Measurements from ENCODE around the gene ARHGAP18. TPM values are rescaled to one million over a fixed set of nuclear protein-coding genes. Genes with fewer than 3 reads are reported as not detected.
A peak's percentile ranks its signal among the peaks of the same experiment; 100 is the strongest.

ARHGAP18 gene
- polyA plus RNA-seq, 3 donors, result 31.9 to 40.5 (median 35.3) TPM

DNA sequence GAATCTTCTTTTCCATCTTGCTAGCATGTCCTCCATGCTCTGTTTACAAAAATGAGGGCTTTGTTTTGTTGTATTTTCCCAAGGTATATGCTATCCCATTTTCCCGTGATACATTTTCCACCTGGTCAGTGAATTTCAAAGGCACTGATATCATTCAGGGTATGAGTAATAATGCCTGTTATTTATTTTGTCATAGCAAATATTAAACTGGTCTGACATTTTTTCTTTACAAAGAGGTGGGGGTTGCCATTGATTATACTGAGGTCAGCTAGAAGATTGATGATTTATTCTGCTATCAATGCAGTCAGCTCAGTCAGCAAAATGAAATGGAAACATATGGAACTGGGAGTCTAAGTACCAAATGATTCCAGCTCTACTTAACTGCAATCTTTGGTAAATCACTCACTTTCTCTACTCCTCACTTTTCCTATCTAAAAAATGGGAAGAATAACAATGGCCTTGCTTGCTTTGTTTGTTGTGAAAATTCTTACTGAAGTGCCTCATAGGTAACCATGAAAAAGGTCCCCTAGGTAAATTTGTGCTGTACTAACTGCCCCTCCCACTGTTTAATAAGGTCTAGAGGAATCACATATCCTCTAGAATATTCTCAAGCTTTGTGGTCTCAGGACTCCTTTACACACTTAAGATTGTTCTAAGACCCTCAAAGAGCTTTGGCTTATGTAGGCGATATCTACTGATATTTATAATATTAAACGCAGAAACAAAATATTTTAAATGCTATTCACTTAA lies 64.0 kb downstream of the ARHGAP18 start:
- DNase-seq, result no peak

GRCh38 chr6:129645106-129645829 lies 64.7 kb downstream of the ARHGAP18 start:
- DNase-seq, result no peak

GRCh38 chr6:129644567-129645015 lies 65.4 kb downstream of the ARHGAP18 start:
- no peak for DNase-seq

- no peak for DNase-seq
These were observed 66.0 kb downstream of the ARHGAP18 start for GRCh38 chr6:129643968-129644367.

DNA sequence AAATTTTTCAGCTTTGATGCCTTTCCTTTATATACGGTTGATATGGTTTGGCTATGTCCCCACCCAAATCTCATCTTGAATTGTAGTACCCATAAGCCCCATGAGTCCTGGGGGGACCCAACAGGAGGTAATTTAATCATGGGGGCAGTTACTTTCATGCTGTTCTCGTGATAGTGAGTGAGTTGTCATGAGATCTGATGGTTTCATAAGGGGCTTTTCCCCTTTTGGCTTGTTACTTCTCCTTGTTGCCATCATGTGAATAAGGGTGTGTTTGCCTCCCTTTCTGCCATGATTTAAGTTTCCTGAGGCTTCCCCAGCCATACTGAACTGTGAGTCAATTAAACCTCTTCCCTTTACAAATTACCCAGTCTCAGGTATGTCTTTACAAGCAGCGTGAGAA lies 66.8 kb downstream of the ARHGAP18 start:
- DNase-seq, result no peak

- DNase-seq, result no peak
These were observed 67.7 kb downstream of the ARHGAP18 start for GRCh38 chr6:129642322-129642721.

GRCh38 chr6:129641344-129641743 lies 68.6 kb downstream of the ARHGAP18 start:
- DNase-seq, result no peak

GRCh38 chr6:129638686-129639085 lies 71.3 kb downstream of the ARHGAP18 start:
- no peak for DNase-seq

DNA sequence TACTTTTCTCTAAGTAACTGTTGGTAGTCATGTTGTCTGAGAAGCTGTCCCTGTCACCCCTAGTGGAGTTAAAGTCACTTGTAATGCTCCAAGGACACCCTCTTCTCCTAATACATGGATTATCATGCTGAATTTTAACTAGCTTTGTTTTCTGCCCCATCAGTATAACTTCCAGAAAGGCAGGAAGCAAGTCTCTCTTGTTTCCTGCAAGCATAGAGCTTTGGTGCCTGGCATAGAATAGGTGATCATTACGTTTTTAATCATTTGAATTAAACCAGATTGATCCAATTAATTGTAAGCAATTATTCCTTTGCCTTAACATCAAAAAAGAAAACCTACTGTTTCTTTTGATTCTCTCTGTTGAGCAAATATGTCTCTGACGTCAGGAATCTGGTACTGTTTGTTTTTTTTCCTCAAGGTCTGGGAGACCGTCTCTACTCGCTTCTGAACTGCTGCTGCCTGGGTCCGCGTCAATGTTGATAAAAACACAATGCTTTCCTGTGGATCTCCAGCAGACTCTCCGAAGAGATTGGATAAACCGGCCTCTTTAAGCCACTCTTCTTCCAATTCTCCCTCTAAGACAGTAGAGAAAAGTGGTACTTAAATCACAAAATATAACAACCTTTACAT lies 71.8 kb downstream of the ARHGAP18 start:
- DNase-seq, result no peak

DNA sequence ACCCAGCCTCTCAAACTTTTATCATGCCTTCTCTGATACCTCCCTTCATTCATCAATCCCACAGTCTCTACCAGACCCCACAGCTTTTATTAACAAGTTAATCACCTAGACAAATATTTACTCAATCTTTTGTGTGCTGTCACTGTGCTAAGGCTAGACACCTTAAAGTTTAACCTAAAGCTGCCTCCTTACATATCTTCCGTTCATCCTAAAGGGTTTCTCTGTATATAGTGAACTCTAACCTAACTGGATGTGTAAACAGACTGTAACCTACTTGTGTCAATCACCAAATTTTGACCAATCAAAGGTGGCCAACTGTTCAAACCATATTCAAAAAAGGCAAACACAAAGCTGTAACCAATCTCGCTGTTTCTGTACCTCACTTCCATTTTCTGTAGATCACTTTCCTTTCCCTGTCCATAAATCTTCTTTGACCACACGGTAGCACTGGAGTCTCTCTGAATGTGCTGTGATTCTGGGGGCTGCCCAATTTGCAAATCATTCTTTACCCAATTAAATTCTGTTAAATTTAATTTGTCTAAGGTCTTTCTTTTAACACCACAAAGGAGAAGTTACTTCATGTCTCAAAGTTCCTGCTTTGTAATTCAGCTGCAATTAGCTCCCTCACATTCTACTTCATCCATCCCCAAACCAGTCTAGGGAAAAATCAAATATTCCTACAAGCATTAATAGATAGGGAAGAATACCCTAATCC lies 72.5 kb downstream of the ARHGAP18 start:
- DNase-seq, result no peak

GRCh38 chr6:129635396-129636130 lies 74.4 kb downstream of the ARHGAP18 start:
- peak; percentile 36 for DNase-seq

- no peak for DNase-seq
These were observed 75.4 kb downstream of the ARHGAP18 start for GRCh38 chr6:129634411-129635230.

- DNase-seq, result no peak
These were observed 76.4 kb downstream of the ARHGAP18 start for GRCh38 chr6:129633529-129633928.

DNA sequence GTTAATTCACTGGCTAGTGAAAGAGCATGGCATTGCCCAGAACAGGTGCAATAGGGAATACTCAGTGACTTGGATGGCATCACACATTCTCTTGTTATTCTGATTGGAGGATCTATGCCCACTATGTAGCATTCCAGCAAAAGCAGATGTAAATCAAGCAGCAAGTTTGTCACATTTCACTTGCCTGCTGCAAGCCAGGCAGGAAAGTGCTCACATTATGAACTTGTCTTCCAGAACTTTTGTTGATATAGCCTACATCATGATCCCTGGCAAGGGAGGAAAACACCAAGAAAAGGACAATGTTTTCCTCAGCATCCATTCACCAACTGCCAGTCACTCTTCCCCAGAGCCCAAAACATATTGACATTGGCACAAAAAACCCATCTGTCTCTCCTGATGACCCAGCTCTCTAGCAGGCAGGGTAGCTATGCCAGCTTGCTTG lies 77.8 kb downstream of the ARHGAP18 start:
- DNase-seq, result no peak

- DNase-seq, result no peak
These were observed 78.9 kb downstream of the ARHGAP18 start for GRCh38 chr6:129631070-129631469.

DNA sequence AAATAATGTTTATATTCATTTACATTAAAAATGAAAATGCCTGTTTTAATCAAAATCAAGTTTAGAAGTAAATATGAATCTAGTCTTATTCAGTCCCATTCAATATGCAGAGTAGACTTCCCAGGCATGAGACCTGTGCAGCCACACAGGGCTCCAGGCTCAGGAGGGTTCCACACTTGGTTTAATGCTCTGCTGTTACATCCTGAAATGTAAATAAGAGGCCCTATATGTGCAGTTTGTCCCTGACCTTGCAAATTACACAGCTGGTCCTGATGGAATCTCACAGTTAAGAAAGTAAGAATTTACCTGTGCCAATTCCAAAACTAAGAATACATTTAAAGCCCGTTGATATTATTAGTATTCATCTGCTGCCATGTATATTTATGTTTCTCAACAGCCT lies 79.4 kb downstream of the ARHGAP18 start:
- no peak for DNase-seq

DNA sequence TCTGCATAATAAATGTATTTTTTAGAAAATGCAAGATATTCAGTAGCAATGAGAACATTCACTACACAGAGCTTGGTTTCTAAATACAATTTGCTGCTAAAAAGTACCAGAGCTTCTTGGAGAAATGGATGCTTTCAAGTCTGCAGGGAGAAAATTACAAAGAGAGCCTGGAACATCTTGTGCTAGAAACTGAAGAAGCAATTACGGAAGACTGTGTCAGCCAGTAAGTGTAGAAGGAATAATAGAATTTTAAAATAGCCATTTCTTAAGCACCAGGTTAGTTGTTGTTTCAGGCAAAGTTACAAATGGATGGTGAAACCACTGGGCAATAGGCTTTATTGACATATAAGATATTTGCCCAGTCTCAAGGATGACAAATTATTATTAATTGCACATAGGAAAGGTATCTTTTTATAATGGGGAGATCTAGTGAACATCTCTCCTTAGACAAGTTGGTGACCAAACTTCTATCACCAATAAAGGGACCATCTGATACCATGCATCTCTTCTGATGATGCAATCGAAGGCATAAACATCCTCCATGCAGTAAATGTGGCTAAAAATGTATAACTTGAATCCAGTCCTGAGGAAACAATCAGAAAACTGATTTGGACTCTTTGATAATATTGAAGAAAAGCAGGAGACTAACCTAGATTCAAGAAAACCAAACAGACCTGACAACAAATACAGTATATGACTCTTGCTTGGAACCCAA lies 81.7 kb downstream of the ARHGAP18 start:
- no peak for DNase-seq

- no peak for DNase-seq
These were observed 85.5 kb downstream of the ARHGAP18 start for GRCh38 chr6:129624488-129624887.

GRCh38 chr6:129623008-129623732 lies 86.8 kb downstream of the ARHGAP18 start:
- no peak for DNase-seq
